Amygdala (tissue), 56 donors: ENCODE results near the gene TTYH2.

Experiments used
- DNase-seq, 56 donors: peaks; one replicate each; lab custom pipeline; 2025; lab: John Stamatoyannopoulos, UW

TTYH2 gene

DNA sequence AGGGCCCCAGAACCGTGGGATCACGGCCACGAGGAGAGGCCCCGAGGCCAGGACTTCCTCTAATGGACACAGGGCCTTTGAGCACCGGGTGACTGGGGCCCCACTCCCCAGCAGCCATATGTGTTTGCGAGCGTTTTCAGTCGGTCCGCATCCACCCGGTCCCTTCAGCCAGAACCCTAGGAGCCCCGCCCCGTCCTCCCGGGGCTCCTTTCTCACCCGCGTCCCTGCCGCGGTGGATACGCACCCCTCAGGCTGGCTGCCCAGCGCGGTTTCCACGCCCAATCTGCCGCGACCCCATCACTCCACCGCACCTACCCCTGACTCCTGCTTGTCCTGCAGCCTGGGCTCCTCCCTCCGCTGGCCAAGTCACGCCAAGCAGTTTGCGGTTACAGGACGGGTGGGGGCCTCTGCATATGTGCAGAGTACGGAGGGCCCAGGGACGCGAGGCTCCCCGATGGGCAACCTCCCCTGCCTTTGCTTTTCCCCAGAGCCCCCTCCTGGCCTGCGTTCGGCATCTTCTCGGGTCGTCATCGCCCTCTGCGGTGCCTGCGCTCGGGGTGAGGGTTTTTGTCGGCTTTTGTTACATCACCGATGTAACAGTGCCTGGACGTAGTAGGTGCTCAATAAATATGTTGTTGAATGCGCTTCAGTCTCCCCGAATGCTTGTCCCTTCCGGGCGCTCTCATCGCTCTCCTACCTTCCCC, 1.0 kb upstream of the TTYH2 start:
- peak in 15 of 56 donors; percentile 17 to 69 (median 50) for DNase-seq

DNA sequence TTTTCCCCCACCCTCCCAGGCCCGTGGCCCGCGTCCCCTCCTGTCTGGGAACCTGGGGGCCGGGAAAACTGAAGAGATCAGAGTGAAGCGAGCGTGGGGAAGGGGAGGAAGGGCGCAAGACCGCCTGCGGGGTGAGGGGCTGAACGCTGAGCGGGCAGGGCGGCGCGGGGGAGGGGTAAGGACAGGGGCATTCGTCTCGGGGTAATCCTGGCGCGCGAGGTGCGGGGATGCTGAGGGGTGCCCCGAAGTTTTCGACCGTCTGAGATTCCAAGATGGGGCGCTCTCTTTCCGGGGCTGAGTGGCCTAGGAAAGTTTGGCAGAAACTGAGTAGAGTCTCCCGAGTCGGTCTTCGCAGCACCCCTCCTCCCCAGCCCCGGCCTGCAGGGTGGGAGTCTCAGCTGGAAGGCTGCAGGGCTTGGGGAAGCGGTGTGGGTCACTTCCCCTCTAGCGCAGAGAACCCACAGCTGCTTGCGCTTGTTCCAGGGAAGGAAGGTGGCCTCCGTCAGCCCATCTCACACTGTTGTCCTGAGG, 555 bp downstream of the TTYH2 start:
- DNase-seq = peak in 25 of 56 donors; percentile 30 to 65 (median 43)

GRCh38 chr17:74214484-74215341, 1.3 kb downstream of the TTYH2 start:
- DNase-seq = peak in 1 of 56 donors; percentile 36

- DNase-seq = peak in 43 of 56 donors; percentile 21 to 81 (median 51)
Measured at GRCh38 chr17:74215342-74215727, 2.0 kb downstream of the TTYH2 start.

- no peak for DNase-seq
Measured at GRCh38 chr17:74216505-74216904, 3.1 kb downstream of the TTYH2 start.

DNA sequence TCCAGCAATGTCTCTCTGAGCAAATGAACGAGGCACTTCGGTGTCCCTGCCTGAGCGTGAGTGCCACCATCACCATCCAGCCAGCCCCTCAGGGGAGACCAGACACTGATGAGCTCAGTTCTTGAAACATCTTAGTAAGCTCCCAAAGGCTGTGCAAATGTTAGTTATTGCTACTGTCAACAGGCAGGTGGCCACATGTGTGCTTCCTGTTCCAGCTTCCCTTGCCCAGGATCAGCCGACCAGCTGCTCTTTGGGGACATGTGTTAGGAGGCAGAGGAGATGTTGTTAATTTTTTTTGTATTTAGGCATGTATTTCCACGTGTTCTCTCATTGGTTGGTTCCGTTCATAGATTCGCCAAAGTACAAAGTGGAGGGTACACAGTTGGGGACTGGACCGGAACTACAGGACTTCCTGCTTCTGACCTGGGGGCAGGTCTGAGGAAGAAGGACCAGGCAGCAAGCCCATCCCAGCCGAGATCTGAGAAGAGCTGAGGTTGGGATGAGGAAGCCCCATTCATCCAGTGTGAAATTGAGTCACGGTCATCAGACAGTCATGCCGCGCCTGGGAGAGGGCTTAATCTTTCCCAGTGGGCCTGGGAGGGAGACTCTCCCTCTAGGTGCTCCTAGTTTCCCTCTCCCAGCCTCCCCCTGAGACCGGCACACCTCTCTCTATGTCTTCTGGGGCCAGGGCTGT, 3.8 kb downstream of the TTYH2 start:
- DNase-seq = no peak

DNA sequence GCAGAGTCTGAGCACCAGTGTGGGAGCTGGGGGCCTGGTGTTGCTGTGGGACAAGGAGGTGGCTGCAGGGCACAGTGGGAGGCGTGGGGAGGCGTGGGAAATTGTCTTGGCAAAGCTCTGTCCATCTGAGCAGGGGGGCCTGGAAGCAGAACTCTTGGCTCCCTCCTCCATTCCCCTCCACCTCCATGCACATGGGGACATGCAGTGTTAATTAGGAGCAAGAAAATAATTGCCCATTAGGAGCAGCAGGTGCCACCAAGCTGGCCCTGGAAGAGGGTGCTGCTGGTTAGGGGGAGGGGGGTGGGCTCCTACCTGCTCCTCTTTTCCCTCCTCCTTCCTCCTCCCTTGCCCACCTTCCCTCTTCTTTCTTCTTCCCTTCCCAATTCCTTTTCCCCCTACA, 4.5 kb downstream of the TTYH2 start:
- no peak for DNase-seq

DNA sequence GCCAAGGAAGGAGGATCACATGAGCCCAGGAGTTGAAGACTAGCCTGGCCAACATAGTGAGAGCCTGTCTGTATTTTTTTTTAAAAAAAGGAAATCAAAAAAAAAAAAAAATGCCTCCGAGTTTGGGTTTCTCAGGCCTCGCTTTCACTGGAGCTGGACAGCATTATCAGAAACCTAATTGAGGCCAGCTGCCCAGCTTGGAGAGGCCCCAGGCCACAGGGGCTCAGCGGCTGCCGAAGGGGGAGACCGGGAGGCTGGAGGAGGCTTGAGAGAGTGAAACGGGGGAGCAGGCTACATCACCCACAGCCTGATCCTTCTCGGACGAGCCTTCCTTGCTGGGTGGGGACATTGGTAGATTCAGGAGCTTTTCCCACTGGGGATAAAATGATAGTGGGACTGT, 5.1 kb downstream of the TTYH2 start:
- DNase-seq = no peak

DNA sequence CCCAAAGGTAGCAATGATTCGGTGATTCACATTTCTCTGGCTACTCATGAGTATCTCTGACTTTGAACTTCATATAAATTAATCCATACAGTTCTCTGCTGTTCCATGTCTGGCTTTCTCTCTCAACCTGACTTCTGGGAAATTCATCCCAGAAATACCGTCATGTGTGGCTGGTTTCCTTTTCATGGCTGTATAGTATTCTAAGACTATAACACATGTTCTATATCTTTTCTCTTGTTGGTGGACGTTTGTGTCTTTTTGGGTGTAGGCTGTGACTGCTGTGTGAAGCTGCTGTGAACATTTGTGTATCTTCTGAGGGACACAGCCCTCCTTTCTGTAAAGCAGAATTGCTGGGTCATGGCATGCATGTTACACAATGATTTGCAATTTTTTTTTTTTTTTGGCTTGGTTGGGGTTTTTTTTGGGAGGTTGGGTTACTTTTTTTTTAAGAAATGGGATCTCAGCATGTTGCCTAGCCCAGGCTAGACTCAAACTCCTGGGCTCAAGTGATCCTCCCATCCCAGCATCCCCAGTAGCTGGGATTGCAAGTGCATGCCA, 6.3 kb downstream of the TTYH2 start:
- DNase-seq = no peak

DNA sequence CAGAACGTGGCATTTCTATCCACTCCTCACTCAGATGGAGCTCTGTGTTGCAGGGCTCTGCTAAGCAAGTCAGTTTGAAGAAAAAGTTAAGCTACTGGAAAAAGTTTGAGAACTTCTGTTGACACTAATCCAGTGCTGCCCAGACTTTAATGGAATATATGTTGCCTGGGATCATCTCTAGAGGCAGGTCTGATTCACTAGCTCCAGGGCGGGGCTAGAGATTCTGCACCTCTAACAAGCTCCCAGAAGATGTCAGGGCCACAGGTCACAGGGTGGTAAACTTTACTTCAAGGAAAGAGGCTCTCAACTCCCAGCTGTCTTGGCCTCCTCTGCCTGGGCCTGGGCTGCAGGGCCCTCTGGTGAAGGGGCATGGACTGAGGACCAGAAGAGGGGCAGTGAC, 6.8 kb downstream of the TTYH2 start:
- no peak for DNase-seq

GRCh38 chr17:74220946-74221818, 7.8 kb downstream of the TTYH2 start:
- no peak for DNase-seq

GRCh38 chr17:74222399-74222798, 9.0 kb downstream of the TTYH2 start:
- DNase-seq = no peak

GRCh38 chr17:74223901-74224300, 10.5 kb downstream of the TTYH2 start:
- no peak for DNase-seq

DNA sequence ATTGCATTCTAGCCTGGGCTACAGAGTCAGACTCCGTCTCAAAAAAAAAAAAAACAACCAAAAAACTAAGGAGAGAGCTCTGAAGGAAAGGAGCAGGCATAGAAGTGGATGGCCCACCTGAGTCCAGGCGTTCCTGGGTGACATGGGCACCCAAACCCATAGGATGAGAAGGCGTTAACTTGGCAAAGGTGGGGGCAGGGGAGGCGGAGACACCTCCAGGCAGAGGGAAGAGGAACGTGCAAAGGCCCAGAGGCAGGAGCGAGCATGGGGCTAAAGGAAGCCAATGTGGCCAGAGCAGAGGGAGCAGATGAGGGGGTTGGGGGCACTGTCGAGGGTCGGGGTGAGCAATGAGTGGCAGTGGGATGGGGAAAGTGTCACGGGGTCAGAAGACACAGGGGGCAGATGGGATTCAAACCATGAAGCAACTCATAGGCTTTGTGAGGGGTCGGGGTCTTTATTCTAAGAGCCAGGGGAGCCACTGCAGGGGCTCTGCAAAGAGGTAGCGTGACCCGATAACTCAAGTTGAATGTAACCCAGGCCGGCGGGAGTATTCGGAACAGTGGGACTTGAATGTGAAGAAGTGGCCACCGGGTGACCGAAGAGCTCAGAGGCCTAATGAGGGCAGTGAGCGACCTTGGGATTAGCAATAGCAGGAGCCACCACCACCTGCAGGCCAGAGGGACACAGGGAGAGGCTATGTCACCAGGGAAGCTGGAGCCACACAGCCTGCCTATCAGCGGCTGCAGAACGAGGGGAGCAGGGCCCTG, 11.8 kb downstream of the TTYH2 start:
- DNase-seq = no peak

GRCh38 chr17:74226252-74226651, 12.9 kb downstream of the TTYH2 start:
- DNase-seq = no peak

- no peak for DNase-seq
Measured at GRCh38 chr17:74227271-74228080, 14.1 kb downstream of the TTYH2 start.

GRCh38 chr17:74228306-74228978, 15.1 kb downstream of the TTYH2 start:
- DNase-seq = no peak

DNA sequence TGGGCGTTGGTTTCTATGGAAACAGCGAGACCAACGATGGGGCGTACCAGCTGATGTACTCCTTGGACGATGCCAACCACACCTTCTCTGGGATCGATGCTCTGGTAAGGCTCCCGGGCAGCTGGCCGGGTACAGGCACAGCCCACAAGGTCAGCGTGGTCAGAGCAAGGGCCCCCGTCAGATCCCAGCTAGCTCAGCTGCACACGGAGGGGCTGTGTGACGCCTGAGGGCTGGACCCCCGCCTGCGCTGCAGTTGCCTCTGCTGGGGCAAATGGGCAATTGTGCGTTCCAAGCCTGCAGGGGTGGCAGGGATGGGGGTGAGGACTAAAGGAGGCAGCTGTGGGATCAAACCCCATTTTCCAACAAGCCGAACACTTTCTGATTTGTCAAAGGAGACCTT, 17.5 kb downstream of the TTYH2 start:
- DNase-seq = no peak
